Natural killer cell (primary cell): ENCODE results near the gene A3GALT2. TPM values are rescaled to one million over a fixed set of nuclear protein-coding genes. Genes with fewer than 3 reads are reported as not detected.
A peak's percentile ranks its signal among the peaks of the same experiment; 100 is the strongest.

ENCODE experiments used
- ATAC-seq, 3 donors: fragments of 150-1000 bp in 2 of 3; fragments of 200-7000 bp in 1 of 3; cut with Tn5 transposase; 1 replicate in 1 of 3; 2 replicates in 2 of 3; pipeline ENCODE4 v1.10.0; 2021; ENCODE audit warnings: mild to moderate bottlenecking in 2 of 3, moderate library complexity in 2 of 3
- DNase-seq, 2 donors: peaks; one replicate each; pipeline versions ENCODE4 v3.0.0 to v3.0.0-alpha.2; 2013 to 2021; ENCODE audit warnings: mixed read lengths in 1 of 2
- H3K27ac ChIP-seq: one replicate; pipeline ENCODE4 v1.5.1; 2013; ENCODE audit warnings: mild to moderate bottlenecking, low read length
- H3K27me3 ChIP-seq: one replicate; pipeline ENCODE4 v1.6.1; 2013; ENCODE audit warnings: low read length; ENCODE audit not compliant: control insufficient read depth, insufficient read depth
- H3K36me3 ChIP-seq: one replicate; pipeline ENCODE4 v1.6.1; 2013; ENCODE audit warnings: low read length; ENCODE audit not compliant: control insufficient read depth, insufficient read depth
- H3K4me1 ChIP-seq: one replicate; pipeline ENCODE4 v1.6.1; 2013; ENCODE audit warnings: low read length; ENCODE audit not compliant: control insufficient read depth, insufficient read depth
- H3K4me3 ChIP-seq: one replicate; pipeline ENCODE4 v1.5.1; 2013; ENCODE audit warnings: low read length
- H3K9me3 ChIP-seq: one replicate; pipeline ENCODE4 v1.6.1; 2013; ENCODE audit warnings: low read length; ENCODE audit not compliant: control insufficient read depth, insufficient read depth
- H3K27ac Mint-ChIP-seq, 2 donors: one replicate each; pipeline ENCODE4 v1.8.0; 2022; ENCODE audit warnings: mild to moderate bottlenecking in 2 of 2, mixed read lengths in 2 of 2, moderate library complexity in 1 of 2
- H3K27me3 Mint-ChIP-seq, 2 donors: one replicate each; pipeline ENCODE4 v1.8.0; 2022; ENCODE audit warnings: low read depth in 2 of 2, mixed read lengths in 2 of 2
- H3K36me3 Mint-ChIP-seq: one replicate; pipeline ENCODE4 v1.8.0; 2022; ENCODE audit warnings: mixed read lengths
- H3K4me1 Mint-ChIP-seq, 2 donors: one replicate each; pipeline ENCODE4 v1.8.0; 2022; ENCODE audit warnings: mixed read lengths in 2 of 2
- H3K4me3 Mint-ChIP-seq: one replicate; pipeline ENCODE4 v1.8.0; 2022; ENCODE audit warnings: mild to moderate bottlenecking, moderate library complexity, mixed read lengths
- H3K9me3 Mint-ChIP-seq, 2 donors: one replicate each; pipeline ENCODE4 v1.8.0; 2022; ENCODE audit warnings: mixed read lengths in 2 of 2
- CTCF ChIP-seq: fragments of 200-600 bp; IDR thresholded peaks from one replicate; pipeline ENCODE4 v1.8.0; 2022; ENCODE audit warnings: antibody characterized with exemption
- WGBS: methylation state at CpG from one replicate; pipeline ENCODE4 v1.1.7; 2013; ENCODE audit warnings: missing lambda C conversion rate; ENCODE audit not compliant: insufficient coverage; 5-methylcytosine and 5-hydroxymethylcytosine counted together
- intact Hi-C: fragments of 100-400 bp; cut with micrococcal nuclease; formaldehyde crosslinking; loops from one replicate; pipeline ENCODE4 v1.14.2; 2022
- total RNA-seq, 4 donors: library from RNA; stranded (reverse); fragments of 120-200 nt in 1 of 4; gene quantifications; one replicate each; pipeline versions ENCODE4 v1.2.3 to v1.2.4, GENCODE V29; 2013 to 2022

Gene A3GALT2
- total RNA-seq, 3 donors from 2014 or later (not counting 1 experiment from before 2014, with no cell fraction given): not detected

GRCh38 chr1:33280091-33280661 is 40.7 kb downstream of the A3GALT2 start:
- peaks cover 9% of the 10 kb centered on the region for H3K4me1 ChIP-seq
- DNase-seq (no peak), ATAC-seq (no peak)
- Mint-ChIP-seq H3K27me3 (no peaks in the 10 kb centered on the region), H3K4me3 (no peak overlapping the region), H3K9me3 (no peaks in the 10 kb centered on the region), H3K36me3 (no peaks in the 10 kb centered on the region), H3K27ac (no peak overlapping the region), H3K4me1 (peaks cover 2 to 8% of the 10 kb centered on the region in 2 donors)
- H3K27ac ChIP-seq: no peak overlapping the region
- no peak for TF ChIP-seq CTCF
- no peak overlapping the region for H3K4me3 ChIP-seq
- H3K9me3 ChIP-seq: no peaks in the 10 kb centered on the region
- H3K27me3 ChIP-seq: no peaks in the 10 kb centered on the region
- H3K36me3 ChIP-seq: peaks cover 52% of the 10 kb centered on the region
- intact Hi-C loops: no loop called here
- WGBS: 97% methylated on average over 28 of the region's 29 CpGs

GRCh38 chr1:33277488-33278084 is 43.3 kb downstream of the A3GALT2 start:
- ATAC-seq (no peak), DNase-seq (no peak)
- Mint-ChIP-seq H3K36me3 (no peaks in the 10 kb centered on the region), H3K27me3 (no peaks in the 10 kb centered on the region), H3K4me1 (peaks cover 28 to 34% of the 10 kb centered on the region in 2 donors), H3K4me3 (no peak overlapping the region), H3K9me3 (no peaks in the 10 kb centered on the region), H3K27ac (peak overlapping the region in 1 of 2 donors; percentile 52)
- intact Hi-C loops: no loop called here
- no peak for TF ChIP-seq CTCF
- WGBS: 87% methylated on average over 10 of the region's 11 CpGs
- H3K4me3 ChIP-seq: no peak overlapping the region
- peaks cover 32% of the 10 kb centered on the region for H3K4me1 ChIP-seq
- H3K27me3 ChIP-seq: no peaks in the 10 kb centered on the region
- H3K9me3 ChIP-seq: no peaks in the 10 kb centered on the region
- H3K36me3 ChIP-seq: peaks cover 43% of the 10 kb centered on the region
- H3K27ac ChIP-seq: no peak overlapping the region

- Mint-ChIP-seq H3K27me3 (no peaks in the 10 kb centered on the region), H3K4me3 (no peak overlapping the region), H3K27ac (peak overlapping the region in 1 of 2 donors; percentile 52), H3K4me1 (peaks cover 37 to 43% of the 10 kb centered on the region in 2 donors), H3K9me3 (no peaks in the 10 kb centered on the region), H3K36me3 (no peaks in the 10 kb centered on the region)
- no peak overlapping the region for H3K4me3 ChIP-seq
- no peak overlapping the region for H3K27ac ChIP-seq
- H3K27me3 ChIP-seq: no peaks in the 10 kb centered on the region
- no peaks in the 10 kb centered on the region for H3K9me3 ChIP-seq
- intact Hi-C loops: no loop called here
- DNase-seq (no peak), ATAC-seq (no peak)
- TF ChIP-seq CTCF: no peak
- peaks cover 41% of the 10 kb centered on the region for H3K4me1 ChIP-seq
- 94% methylated on average over 30 of the region's 30 CpGs for WGBS
- peaks cover 38% of the 10 kb centered on the region for H3K36me3 ChIP-seq
Measured at GRCh38 chr1:33276573-33277298, 44.2 kb downstream of the A3GALT2 start.
